Measurements from ENCODE around the gene CCDC9B. TPM values are rescaled to one million over a fixed set of nuclear protein-coding genes. Genes with fewer than 3 reads are reported as not detected.

The CCDC9B gene
- total RNA-seq, 1 experiment from 2014 or later: 56.1 TPM

- Histone ChIP-seq H3F3A (ENCODE audit: low read length, unreplicated experiment) (peaks cover 13% of the 10 kb centered on the region), H3K4me1 (ENCODE audit: insufficient read depth, low read length) (peaks cover 46% of the 10 kb centered on the region), H3K4me3 (ENCODE audit: low read length) (no peak overlapping the region), H3K79me2 (ENCODE audit: low read length) (peaks cover 57% of the 10 kb centered on the region), H3K9ac (ENCODE audit: low read length) (no peak overlapping the region), H3K4me2 (ENCODE audit: low read length) (no peak overlapping the region), H4K20me1 (ENCODE audit: low read length) (no peaks in the 10 kb centered on the region), H3K9me3 (ENCODE audit: low read length) (no peaks in the 10 kb centered on the region), H3K36me3 (ENCODE audit: low read depth, low read length) (peaks cover 48% of the 10 kb centered on the region), H3K27ac (ENCODE audit: low read length) (no peak overlapping the region; the same call in 1 of the 2 replicates), H3K27me3 (ENCODE audit: low read length) (no peaks in the 10 kb centered on the region), H3K9me2 (replicated peaks; ENCODE audit: low read length) (no peaks in the 10 kb centered on the region), H2AFZ (ENCODE audit: low read length) (no peak overlapping the region)
- ChIA-PET POLR2A (ENCODE audit: unreplicated experiment) (no interaction called here), CTCF (no interaction called here)
- intact Hi-C loops (cut with micrococcal nuclease): loop anchor here (5.0 kb wide), 1 partner anchor 229 kb away; the partner anchor contains the start of gene BMF
- no peak for ATAC-seq
- BruUV-seq (replicated peaks): no TSS peak
- TF ChIP-seq EZH2phosphoT487 (IDR thresholded peaks at IDR 0.05; ENCODE audit: borderline replicate concordance, low read length) (no peak), CTCF (conservative IDR thresholded peaks at IDR 0.05; ENCODE audit: low read depth, low read length) (no peak), EZH2 (IDR thresholded peaks at IDR 0.05; ENCODE audit: low read length, unreplicated experiment) (no peak)
- DNase-seq: no peak
Measured at GRCh38 chr15:40335938-40336743, 4.6 kb downstream of the CCDC9B start.

- peaks cover 48% of the 10 kb centered on the region for H3K36me3 ChIP-seq (ENCODE audit: low read depth, low read length)
- H3K4me2 ChIP-seq (ENCODE audit: low read length): no peak overlapping the region
- H3F3A ChIP-seq (ENCODE audit: low read length, unreplicated experiment): peaks cover 18% of the 10 kb centered on the region
- TF ChIP-seq CTCF (conservative IDR thresholded peaks at IDR 0.05; ENCODE audit: low read depth, low read length) (no peak), EZH2 (IDR thresholded peaks at IDR 0.05; ENCODE audit: low read length, unreplicated experiment) (no peak), EZH2phosphoT487 (IDR thresholded peaks at IDR 0.05; ENCODE audit: borderline replicate concordance, low read length) (no peak)
- no peaks in the 10 kb centered on the region for H4K20me1 ChIP-seq (ENCODE audit: low read length)
- no peaks in the 10 kb centered on the region for H3K27me3 ChIP-seq (ENCODE audit: low read length)
- H2AFZ ChIP-seq (ENCODE audit: low read length): no peak overlapping the region
- no peaks in the 10 kb centered on the region for H3K9me3 ChIP-seq (ENCODE audit: low read length)
- CTCF ChIA-PET: no interaction called here
- H3K9me2 ChIP-seq (replicated peaks; ENCODE audit: low read length): no peaks in the 10 kb centered on the region
- H3K4me3 ChIP-seq (ENCODE audit: low read length): no peak overlapping the region
- H3K79me2 ChIP-seq (ENCODE audit: low read length): peaks cover 47% of the 10 kb centered on the region
- POLR2A ChIA-PET (ENCODE audit: unreplicated experiment): no interaction called here
- ATAC-seq: no peak
- no TSS peak for BruUV-seq (replicated peaks)
- DNase-seq: no peak
- no peak overlapping the region for H3K9ac ChIP-seq (ENCODE audit: low read length)
- peaks cover 37% of the 10 kb centered on the region for H3K4me1 ChIP-seq (ENCODE audit: insufficient read depth, low read length)
- no peak overlapping the region for H3K27ac ChIP-seq (ENCODE audit: low read length)
- intact Hi-C loops (cut with micrococcal nuclease): loop anchor here (5.0 kb wide), 1 partner anchor 228 kb away; the partner anchor contains the start of gene BMF
Measured at GRCh38 chr15:40334941-40335795, 5.6 kb downstream of the CCDC9B start.
